Psoas muscle (tissue), 8 donors: ENCODE measurements around the gene ASB18. TPM values are rescaled to one million over a fixed set of nuclear protein-coding genes. Genes with fewer than 3 reads are reported as not detected.

ENCODE experiments used
- ATAC-seq, 4 donors: fragments of 200-7000 bp; cut with Tn5 transposase; one replicate each; pipeline ENCODE4 v1.9.1; 2020; ENCODE audit warnings: moderate library complexity in 3 of 4, mild to moderate bottlenecking in 2 of 4
- DNase-seq, 2 donors: peaks; one replicate each; pipeline ENCODE4 v3.0.0-alpha.2; 2020
- H3K27ac ChIP-seq: fragments of 200-600 bp; one replicate; pipeline ENCODE4 v1.8.0; 2022
- H3K27me3 ChIP-seq, 3 donors: fragments of 200-600 bp in 1 of 3; one replicate each; pipeline versions ENCODE4 v1.6.1 to v1.8.0; 2013 to 2022; ENCODE audit warnings: low read length in 2 of 3, mild to moderate bottlenecking in 2 of 3, moderate library complexity in 1 of 3; ENCODE audit not compliant: insufficient read depth in 3 of 3
- H3K36me3 ChIP-seq, 2 donors: fragments of 200-600 bp in 1 of 2; one replicate each; pipeline versions ENCODE4 v1.6.1 to v1.8.0; 2013 to 2022; ENCODE audit warnings: low read depth in 1 of 2, mild to moderate bottlenecking in 1 of 2, moderate library complexity in 1 of 2; ENCODE audit not compliant: insufficient read depth in 1 of 2
- H3K4me1 ChIP-seq: fragments of 200-600 bp; one replicate; pipeline ENCODE4 v1.8.0; 2022
- H3K4me3 ChIP-seq: fragments of 200-600 bp; one replicate; pipeline ENCODE4 v1.8.0; 2022; ENCODE audit warnings: mild to moderate bottlenecking
- H3K9me3 ChIP-seq: fragments of 200-600 bp; one replicate; pipeline ENCODE4 v1.8.0; 2022
- CTCF ChIP-seq: fragments of 200-600 bp; IDR thresholded peaks from one replicate; pipeline ENCODE4 v1.8.0; 2022; ENCODE audit warnings: antibody characterized with exemption
- WGBS, 3 donors: extraction: QIAGEN DNeasy Blood & Tissue Kit; methylation state at CpG; one replicate each; pipeline versions ENCODE4 v1.1.6 to v1.1.7; 2013; 5-methylcytosine and 5-hydroxymethylcytosine counted together
- intact Hi-C, 2 donors: fragments of 100-400 bp; cut with DNase I; formaldehyde crosslinking; loops; one replicate each; pipeline versions ENCODE4 v1.11.0 to v1.14.2; 2022
- polyA plus RNA-seq, 3 donors: library from polyadenylated mRNA; stranded (reverse); fragments of 200-250 nt; gene quantifications; one replicate each; pipeline ENCODE4 v1.2.3, GENCODE V29; 2013
- total RNA-seq, 4 donors: library from RNA; stranded (reverse); fragmentation: NEBNext Ultra II Directional in 2 of 4; extraction: Animal tissue kit (Norgen Biotek cat#: 25700) in 2 of 4; gene quantifications; one replicate each; pipeline versions ENCODE4 v1.2.1 to v1.2.4, GENCODE V29; 2021 to 2023
- donor health status: healthy with polysubstance abuse.
- donor health status: DM: no; HTN: no; CAD: no; lungs with moderate emphysema.
- donor health status: Bipolar disorder and iron deficiency.
- donor health status: healthy.
- donor health status: DM: yes; HTN: yes; CAD: no.
- donor health status: DM: no; HTN: no; CAD: no.
- donor health status: DM: no; HTN: no; CAD: no.
- donor health status: DM: yes; HTN: yes; CAD: no.

The ASB18 gene
- total and polyA plus RNA-seq, 7 donors = 0.04 to 9.3 (median 1.1) TPM

GRCh38 chr2:236293241-236293810, 29.1 kb upstream of the ASB18 start:
- H3K9me3 ChIP-seq = no peaks in the 10 kb centered on the region
- ATAC-seq (no peak), DNase-seq (no peak)
- H3K4me1 ChIP-seq = peaks cover 3% of the 10 kb centered on the region
- H3K4me3 ChIP-seq = no peak overlapping the region
- intact Hi-C loops = no loop called here
- no peak for TF ChIP-seq CTCF
- no peak overlapping the region for H3K27ac ChIP-seq
- WGBS, 3 donors = 77 to 84% (median 81%) methylated on average over 6 of the region's 6 CpGs
- H3K36me3 ChIP-seq = no peaks in the 10 kb centered on the region
- H3K27me3 ChIP-seq = no peaks in the 10 kb centered on the region

GRCh38 chr2:236291911-236292310, 27.7 kb upstream of the ASB18 start:
- intact Hi-C loops = no loop called here
- DNase-seq (no peak), ATAC-seq (no peak)
- Histone ChIP-seq H3K36me3 (no peaks in the 10 kb centered on the region), H3K4me1 (peaks cover 3% of the 10 kb centered on the region), H3K4me3 (no peak overlapping the region), H3K9me3 (no peaks in the 10 kb centered on the region), H3K27me3 (no peaks in the 10 kb centered on the region), H3K27ac (no peak overlapping the region)
- TF ChIP-seq CTCF = no peak
- 87 to 92% (median 89%) methylated on average over 3 of the region's 3 CpGs for WGBS, 3 donors

GRCh38 chr2:236291476-236291875, 27.3 kb upstream of the ASB18 start:
- H3K4me3 ChIP-seq = no peak overlapping the region
- no peaks in the 10 kb centered on the region for H3K36me3 ChIP-seq
- peaks cover 3% of the 10 kb centered on the region for H3K4me1 ChIP-seq
- no peak for ATAC-seq
- intact Hi-C loops = no loop called here
- no peak for TF ChIP-seq CTCF
- H3K27ac ChIP-seq = no peak overlapping the region
- no peaks in the 10 kb centered on the region for H3K27me3 ChIP-seq
- H3K9me3 ChIP-seq = no peaks in the 10 kb centered on the region
- DNase-seq = no peak

GRCh38 chr2:236290742-236291425, 26.7 kb upstream of the ASB18 start:
- no peak for DNase-seq
- Histone ChIP-seq H3K4me3 (no peak overlapping the region), H3K4me1 (peaks cover 3% of the 10 kb centered on the region), H3K27me3 (no peaks in the 10 kb centered on the region), H3K36me3 (no peaks in the 10 kb centered on the region), H3K9me3 (no peaks in the 10 kb centered on the region), H3K27ac (no peak overlapping the region)
- intact Hi-C loops = no loop called here
- WGBS, 3 donors = 85 to 88% (median 85%) methylated on average over 9 of the region's 9 CpGs
- ATAC-seq = no peak
- TF ChIP-seq CTCF = no peak
